Activated CD8-positive, alpha-beta memory T cell treated with anti-CD3 and anti-CD28 coated beads, Interleukin-2, amount 10 ng/mL, durations not matched to agents 7 days and 5 days (primary cell): Measurements from ENCODE around the gene FHL1. TPM values are rescaled to one million over a fixed set of nuclear protein-coding genes. Genes with fewer than 3 reads are reported as not detected.
"Not testable (repeated sequence)": the region's sequence is repeated elsewhere in the genome, so short reads cannot be mapped to it uniquely, and the experiment has no call there.

Experiments used
- ATAC-seq: fragments of 150-1000 bp; cut with Tn5 transposase; one replicate; pipeline ENCODE4 v1.10.0; 2021; ENCODE audit warnings: moderate library complexity
- CTCF ChIA-PET: fragments of 350-600 bp; sonication (Branson Sonifier 250); formaldehyde crosslinking; loops from one replicate; lab custom pipeline; 2021; ENCODE audit warnings: antibody characterized with exemption; lab: Charles Lee
- DNase-seq: peaks from one replicate; pipeline ENCODE4 v3.0.0-alpha.2; 2020
- H3K27ac Mint-ChIP-seq: one replicate; pipeline ENCODE4 v1.8.0; 2021; ENCODE audit warnings: mild to moderate bottlenecking, mixed read lengths
- H3K27me3 Mint-ChIP-seq: one replicate; pipeline ENCODE4 v1.8.0; 2021; ENCODE audit warnings: mixed read lengths
- H3K36me3 Mint-ChIP-seq: one replicate; pipeline ENCODE4 v1.8.0; 2021; ENCODE audit warnings: mild to moderate bottlenecking, mixed read lengths
- H3K4me1 Mint-ChIP-seq: one replicate; pipeline ENCODE4 v1.8.0; 2021; ENCODE audit warnings: mixed read lengths
- H3K4me3 Mint-ChIP-seq: one replicate; pipeline ENCODE4 v1.8.0; 2021; ENCODE audit warnings: mild to moderate bottlenecking, moderate library complexity, mixed read lengths
- H3K9me3 Mint-ChIP-seq: one replicate; pipeline ENCODE4 v1.8.0; 2022; ENCODE audit warnings: low read depth, mixed read lengths
- total RNA-seq, 2 experiments: library from RNA; stranded (reverse); gene quantifications; one replicate each; pipeline ENCODE4 v1.2.3, GENCODE V29; 2021

The FHL1 gene
- total RNA-seq, result 10 to 100 TPM; 12.4 to 15.9 TPM

GRCh38 chrX:136147315-136147901, at the start of gene FHL1:
Gene FHL1 (plus strand): TSS chrX:136147533.
- ATAC-seq (peak; percentile 82), DNase-seq (peak; percentile 49)
- CTCF ChIA-PET, result no interaction called here
- H3K4me1 Mint-ChIP-seq, result peaks cover 20% of the 10 kb centered on the region
- H3K27ac Mint-ChIP-seq, result peak within 1 kb of the TSS; percentile 43
- H3K9me3 Mint-ChIP-seq, result no peaks in the 10 kb centered on the region
- H3K36me3 Mint-ChIP-seq, result peaks cover 1% of the 10 kb centered on the region
- H3K4me3 Mint-ChIP-seq, result peak within 1 kb of the TSS; percentile 75
- peaks cover 16% of the 10 kb centered on the region for H3K27me3 Mint-ChIP-seq

GRCh38 chrX:136097871-136098805, 49.2 kb upstream of the FHL1 start:
- Mint-ChIP-seq H3K4me1 (no peaks in the 10 kb centered on the region), H3K27me3 (no peaks in the 10 kb centered on the region), H3K4me3 (no peak overlapping the region), H3K36me3 (no peaks in the 10 kb centered on the region), H3K9me3 (no peaks in the 10 kb centered on the region), H3K27ac (no peak overlapping the region)
- CTCF ChIA-PET, result no interaction called here
- DNase-seq, result no peak
- no peak for ATAC-seq

GRCh38 chrX:136104936-136105335, 42.4 kb upstream of the FHL1 start:
- Mint-ChIP-seq H3K27me3 (no peaks in the 10 kb centered on the region), H3K27ac (no peak overlapping the region), H3K4me3 (no peak overlapping the region), H3K36me3 (no peaks in the 10 kb centered on the region), H3K9me3 (no peaks in the 10 kb centered on the region), H3K4me1 (no peaks in the 10 kb centered on the region)
- no peak for DNase-seq
- ATAC-seq, result no peak
- CTCF ChIA-PET, result no interaction called here

GRCh38 chrX:136106920-136107528, 40.3 kb upstream of the FHL1 start:
- H3K4me1 Mint-ChIP-seq, result no peaks in the 10 kb centered on the region
- ATAC-seq, result no peak
- H3K4me3 Mint-ChIP-seq, result no peak overlapping the region
- CTCF ChIA-PET, result no interaction called here
- no peak for DNase-seq
- H3K27ac Mint-ChIP-seq, result no peak overlapping the region
- H3K9me3 Mint-ChIP-seq, result no peaks in the 10 kb centered on the region
- H3K27me3 Mint-ChIP-seq, result no peaks in the 10 kb centered on the region
- no peaks in the 10 kb centered on the region for H3K36me3 Mint-ChIP-seq

GRCh38 chrX:136108905-136109304, 38.4 kb upstream of the FHL1 start:
- DNase-seq, H3K27me3 Mint-ChIP-seq, H3K36me3 Mint-ChIP-seq, H3K4me3 Mint-ChIP-seq, H3K27ac Mint-ChIP-seq, CTCF ChIA-PET, H3K4me1 Mint-ChIP-seq, H3K9me3 Mint-ChIP-seq, ATAC-seq: not testable (repeated sequence)

- H3K27me3 Mint-ChIP-seq, result no peaks in the 10 kb centered on the region
- ATAC-seq (no peak), DNase-seq (no peak)
- CTCF ChIA-PET, result no interaction called here
- H3K27ac Mint-ChIP-seq, result no peak overlapping the region
- H3K4me1 Mint-ChIP-seq, result no peaks in the 10 kb centered on the region
- no peaks in the 10 kb centered on the region for H3K9me3 Mint-ChIP-seq
- H3K36me3 Mint-ChIP-seq, result no peaks in the 10 kb centered on the region
- no peak overlapping the region for H3K4me3 Mint-ChIP-seq
Measured at GRCh38 chrX:136112286-136112685, 35.0 kb upstream of the FHL1 start.

- Mint-ChIP-seq H3K4me1 (no peaks in the 10 kb centered on the region), H3K27me3 (no peaks in the 10 kb centered on the region), H3K4me3 (no peak overlapping the region), H3K36me3 (no peaks in the 10 kb centered on the region), H3K9me3 (no peaks in the 10 kb centered on the region), H3K27ac (no peak overlapping the region)
- CTCF ChIA-PET, result no interaction called here
- no peak for DNase-seq
- no peak for ATAC-seq
Measured at GRCh38 chrX:136112778-136113177, 34.6 kb upstream of the FHL1 start.

- H3K4me3 Mint-ChIP-seq, result no peak overlapping the region
- no peaks in the 10 kb centered on the region for H3K27me3 Mint-ChIP-seq
- H3K36me3 Mint-ChIP-seq, result no peaks in the 10 kb centered on the region
- ATAC-seq (no peak), DNase-seq (no peak)
- no peaks in the 10 kb centered on the region for H3K9me3 Mint-ChIP-seq
- no peaks in the 10 kb centered on the region for H3K4me1 Mint-ChIP-seq
- H3K27ac Mint-ChIP-seq, result no peak overlapping the region
- CTCF ChIA-PET, result no interaction called here
Measured at GRCh38 chrX:136115126-136115903, 32.0 kb upstream of the FHL1 start.

- DNase-seq (no peak), ATAC-seq (no peak)
- H3K4me3 Mint-ChIP-seq, result no peak overlapping the region
- CTCF ChIA-PET, result no interaction called here
- H3K9me3 Mint-ChIP-seq, result no peaks in the 10 kb centered on the region
- H3K4me1 Mint-ChIP-seq, result no peaks in the 10 kb centered on the region
- H3K27ac Mint-ChIP-seq, result no peak overlapping the region
- no peaks in the 10 kb centered on the region for H3K27me3 Mint-ChIP-seq
- H3K36me3 Mint-ChIP-seq, result no peaks in the 10 kb centered on the region
Measured at GRCh38 chrX:136115904-136116297, 31.4 kb upstream of the FHL1 start.

GRCh38 chrX:136121788-136122187, 25.5 kb upstream of the FHL1 start:
- Mint-ChIP-seq H3K27ac (no peak overlapping the region), H3K9me3 (no peaks in the 10 kb centered on the region), H3K4me3 (no peak overlapping the region), H3K36me3 (no peaks in the 10 kb centered on the region), H3K4me1 (no peaks in the 10 kb centered on the region), H3K27me3 (no peaks in the 10 kb centered on the region)
- ATAC-seq (no peak), DNase-seq (no peak)
- CTCF ChIA-PET, result no interaction called here

- no peaks in the 10 kb centered on the region for H3K4me1 Mint-ChIP-seq
- H3K27ac Mint-ChIP-seq, result no peak overlapping the region
- H3K4me3 Mint-ChIP-seq, result no peak overlapping the region
- DNase-seq, result no peak
- no peaks in the 10 kb centered on the region for H3K27me3 Mint-ChIP-seq
- no peaks in the 10 kb centered on the region for H3K36me3 Mint-ChIP-seq
- CTCF ChIA-PET, result no interaction called here
- ATAC-seq, result no peak
- H3K9me3 Mint-ChIP-seq, result no peaks in the 10 kb centered on the region
Measured at GRCh38 chrX:136122207-136122606, 25.1 kb upstream of the FHL1 start.

GRCh38 chrX:136125106-136125505, 22.2 kb upstream of the FHL1 start:
- Mint-ChIP-seq H3K27me3 (no peaks in the 10 kb centered on the region), H3K9me3 (no peaks in the 10 kb centered on the region), H3K36me3 (no peaks in the 10 kb centered on the region), H3K27ac (no peak overlapping the region), H3K4me3 (no peak overlapping the region), H3K4me1 (no peaks in the 10 kb centered on the region)
- CTCF ChIA-PET, result no interaction called here
- DNase-seq (no peak), ATAC-seq (no peak)

- H3K4me1 Mint-ChIP-seq, result peaks cover 4% of the 10 kb centered on the region
- no peak overlapping the region for H3K27ac Mint-ChIP-seq
- H3K4me3 Mint-ChIP-seq, result no peak overlapping the region
- ATAC-seq (no peak), DNase-seq (no peak)
- H3K36me3 Mint-ChIP-seq, result peaks cover 2% of the 10 kb centered on the region
- H3K9me3 Mint-ChIP-seq, result no peaks in the 10 kb centered on the region
- CTCF ChIA-PET, result interaction anchor here (1.0 kb wide), 1 partner anchor 37 kb away, joined by 3 read pairs; no protein-coding TSS in a partner anchor
- no peaks in the 10 kb centered on the region for H3K27me3 Mint-ChIP-seq
Measured at GRCh38 chrX:136126371-136126770, 21.0 kb upstream of the FHL1 start.
